Measurements from ENCODE around the gene CCDC183. TPM values are rescaled to one million over a fixed set of nuclear protein-coding genes. Genes with fewer than 3 reads are reported as not detected.

Gene CCDC183
- polyA plus RNA-seq, 1 donor from 2014 or later: 5.5 TPM

- no peak overlapping the region for H3K4me2 ChIP-seq (ENCODE audit: low read length)
- H3K9me2 ChIP-seq (ENCODE audit: insufficient read depth, low read length): no peaks in the 10 kb centered on the region
- H3K9ac ChIP-seq (ENCODE audit: low read length): no peak overlapping the region
- H3K27me3 ChIP-seq (ENCODE audit: insufficient read depth, low read depth, low read length): no peaks in the 10 kb centered on the region
- TF ChIP-seq RAD21 (conservative IDR thresholded peaks at IDR 0.05) (no peak), EP300 (conservative IDR thresholded peaks at IDR 0.05; ENCODE audit: poor library complexity, severe bottlenecking) (no peak), TAF1 (IDR thresholded peaks at IDR 0.05; ENCODE audit: low read depth) (no peak), POLR2AphosphoS5 (IDR thresholded peaks at IDR 0.05) (no peak), EZH2 (IDR thresholded peaks at IDR 0.05; ENCODE audit: borderline replicate concordance, insufficient read depth, low read length, poor library complexity, severe bottlenecking) (no peak), MXI1 (conservative IDR thresholded peaks at IDR 0.05; ENCODE audit: poor library complexity, severe bottlenecking) (no peak), SMC3 (conservative IDR thresholded peaks at IDR 0.05; ENCODE audit: poor library complexity) (no peak)
- TF ChIP-seq, protein P1, sequence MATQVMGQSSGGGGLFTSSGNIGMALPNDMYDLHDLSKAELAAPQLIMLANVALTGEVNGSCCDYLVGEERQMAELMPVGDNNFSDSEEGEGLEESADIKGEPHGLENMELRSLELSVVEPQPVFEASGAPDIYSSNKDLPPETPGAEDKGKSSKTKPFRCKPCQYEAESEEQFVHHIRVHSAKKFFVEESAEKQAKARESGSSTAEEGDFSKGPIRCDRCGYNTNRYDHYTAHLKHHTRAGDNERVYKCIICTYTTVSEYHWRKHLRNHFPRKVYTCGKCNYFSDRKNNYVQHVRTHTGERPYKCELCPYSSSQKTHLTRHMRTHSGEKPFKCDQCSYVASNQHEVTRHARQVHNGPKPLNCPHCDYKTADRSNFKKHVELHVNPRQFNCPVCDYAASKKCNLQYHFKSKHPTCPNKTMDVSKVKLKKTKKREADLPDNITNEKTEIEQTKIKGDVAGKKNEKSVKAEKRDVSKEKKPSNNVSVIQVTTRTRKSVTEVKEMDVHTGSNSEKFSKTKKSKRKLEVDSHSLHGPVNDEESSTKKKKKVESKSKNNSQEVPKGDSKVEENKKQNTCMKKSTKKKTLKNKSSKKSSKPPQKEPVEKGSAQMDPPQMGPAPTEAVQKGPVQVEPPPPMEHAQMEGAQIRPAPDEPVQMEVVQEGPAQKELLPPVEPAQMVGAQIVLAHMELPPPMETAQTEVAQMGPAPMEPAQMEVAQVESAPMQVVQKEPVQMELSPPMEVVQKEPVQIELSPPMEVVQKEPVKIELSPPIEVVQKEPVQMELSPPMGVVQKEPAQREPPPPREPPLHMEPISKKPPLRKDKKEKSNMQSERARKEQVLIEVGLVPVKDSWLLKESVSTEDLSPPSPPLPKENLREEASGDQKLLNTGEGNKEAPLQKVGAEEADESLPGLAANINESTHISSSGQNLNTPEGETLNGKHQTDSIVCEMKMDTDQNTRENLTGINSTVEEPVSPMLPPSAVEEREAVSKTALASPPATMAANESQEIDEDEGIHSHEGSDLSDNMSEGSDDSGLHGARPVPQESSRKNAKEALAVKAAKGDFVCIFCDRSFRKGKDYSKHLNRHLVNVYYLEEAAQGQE (IDR thresholded peaks at IDR 0.05; ENCODE audit: borderline replicate concordance): no peak
- TF ChIP-seq, protein P2, sequence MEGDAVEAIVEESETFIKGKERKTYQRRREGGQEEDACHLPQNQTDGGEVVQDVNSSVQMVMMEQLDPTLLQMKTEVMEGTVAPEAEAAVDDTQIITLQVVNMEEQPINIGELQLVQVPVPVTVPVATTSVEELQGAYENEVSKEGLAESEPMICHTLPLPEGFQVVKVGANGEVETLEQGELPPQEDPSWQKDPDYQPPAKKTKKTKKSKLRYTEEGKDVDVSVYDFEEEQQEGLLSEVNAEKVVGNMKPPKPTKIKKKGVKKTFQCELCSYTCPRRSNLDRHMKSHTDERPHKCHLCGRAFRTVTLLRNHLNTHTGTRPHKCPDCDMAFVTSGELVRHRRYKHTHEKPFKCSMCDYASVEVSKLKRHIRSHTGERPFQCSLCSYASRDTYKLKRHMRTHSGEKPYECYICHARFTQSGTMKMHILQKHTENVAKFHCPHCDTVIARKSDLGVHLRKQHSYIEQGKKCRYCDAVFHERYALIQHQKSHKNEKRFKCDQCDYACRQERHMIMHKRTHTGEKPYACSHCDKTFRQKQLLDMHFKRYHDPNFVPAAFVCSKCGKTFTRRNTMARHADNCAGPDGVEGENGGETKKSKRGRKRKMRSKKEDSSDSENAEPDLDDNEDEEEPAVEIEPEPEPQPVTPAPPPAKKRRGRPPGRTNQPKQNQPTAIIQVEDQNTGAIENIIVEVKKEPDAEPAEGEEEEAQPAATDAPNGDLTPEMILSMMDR (IDR thresholded peaks at IDR 0.05; ENCODE audit: poor library complexity, severe bottlenecking): no peak
- H4K20me1 ChIP-seq (ENCODE audit: insufficient read depth): no peaks in the 10 kb centered on the region
- peaks cover 7% of the 10 kb centered on the region for H3K36me3 ChIP-seq (ENCODE audit: insufficient read depth, low read length)
- no peaks in the 10 kb centered on the region for H3F3A ChIP-seq (ENCODE audit: insufficient read depth, low read length, poor library complexity, severe bottlenecking)
- no peak overlapping the region for H3K4me3 ChIP-seq (ENCODE audit: low read length)
- no peaks in the 10 kb centered on the region for H3K9me3 ChIP-seq (ENCODE audit: low read length)
- no peaks in the 10 kb centered on the region for H3K79me2 ChIP-seq (replicated peaks; ENCODE audit: insufficient read depth, low read length)
- no peak overlapping the region for H3K27ac ChIP-seq (ENCODE audit: low read length)
- H2AFZ ChIP-seq (ENCODE audit: low read depth, low read length): no peak overlapping the region
Measured at GRCh38 chr9:136831720-136832104, 35.6 kb downstream of the CCDC183 start.

GRCh38 chr9:136832581-136832980 is 36.4 kb downstream of the CCDC183 start:
- H3K9me2 ChIP-seq (ENCODE audit: insufficient read depth, low read length): no peaks in the 10 kb centered on the region

More at GRCh38 chr9:136832581-136832980, 36.4 kb downstream of the CCDC183 start:
- Histone ChIP-seq H2AFZ (ENCODE audit: low read depth, low read length) (no peak overlapping the region), H3K36me3 (ENCODE audit: insufficient read depth, low read length) (peaks cover 7% of the 10 kb centered on the region), H3K4me3 (ENCODE audit: low read length) (no peak overlapping the region), H3K9ac (ENCODE audit: low read length) (no peak overlapping the region), H3K4me2 (ENCODE audit: low read length) (no peak overlapping the region), H4K20me1 (ENCODE audit: insufficient read depth) (no peaks in the 10 kb centered on the region), H3F3A (ENCODE audit: insufficient read depth, low read length, poor library complexity, severe bottlenecking) (no peaks in the 10 kb centered on the region), H3K79me2 (replicated peaks; ENCODE audit: insufficient read depth, low read length) (no peaks in the 10 kb centered on the region), H3K9me3 (ENCODE audit: low read length) (no peaks in the 10 kb centered on the region), H3K27ac (ENCODE audit: low read length) (no peak overlapping the region), H3K27me3 (ENCODE audit: insufficient read depth, low read depth, low read length) (no peaks in the 10 kb centered on the region)
- TF ChIP-seq, protein P1 (IDR thresholded peaks at IDR 0.05; ENCODE audit: borderline replicate concordance): no peak
- TF ChIP-seq, protein P2 (IDR thresholded peaks at IDR 0.05; ENCODE audit: poor library complexity, severe bottlenecking): no peak
- TF ChIP-seq RAD21 (conservative IDR thresholded peaks at IDR 0.05) (no peak), EZH2 (IDR thresholded peaks at IDR 0.05; ENCODE audit: borderline replicate concordance, insufficient read depth, low read length, poor library complexity, severe bottlenecking) (no peak), TAF1 (IDR thresholded peaks at IDR 0.05; ENCODE audit: low read depth) (no peak), EP300 (conservative IDR thresholded peaks at IDR 0.05; ENCODE audit: poor library complexity, severe bottlenecking) (no peak), SMC3 (conservative IDR thresholded peaks at IDR 0.05; ENCODE audit: poor library complexity) (no peak), MXI1 (conservative IDR thresholded peaks at IDR 0.05; ENCODE audit: poor library complexity, severe bottlenecking) (no peak), POLR2AphosphoS5 (IDR thresholded peaks at IDR 0.05) (no peak)

Measured in neural cell (in vitro differentiated cells).